ENCODE data around the gene NEDD9. TPM values are rescaled to one million over a fixed set of nuclear protein-coding genes. Genes with fewer than 3 reads are reported as not detected.

The NEDD9 gene
- total and polyA plus RNA-seq, 2 of the 13 experiments (the other 11 are each of a cell fraction or from before 2014, with no cell fraction given): 27.1 to 389 TPM

DNA sequence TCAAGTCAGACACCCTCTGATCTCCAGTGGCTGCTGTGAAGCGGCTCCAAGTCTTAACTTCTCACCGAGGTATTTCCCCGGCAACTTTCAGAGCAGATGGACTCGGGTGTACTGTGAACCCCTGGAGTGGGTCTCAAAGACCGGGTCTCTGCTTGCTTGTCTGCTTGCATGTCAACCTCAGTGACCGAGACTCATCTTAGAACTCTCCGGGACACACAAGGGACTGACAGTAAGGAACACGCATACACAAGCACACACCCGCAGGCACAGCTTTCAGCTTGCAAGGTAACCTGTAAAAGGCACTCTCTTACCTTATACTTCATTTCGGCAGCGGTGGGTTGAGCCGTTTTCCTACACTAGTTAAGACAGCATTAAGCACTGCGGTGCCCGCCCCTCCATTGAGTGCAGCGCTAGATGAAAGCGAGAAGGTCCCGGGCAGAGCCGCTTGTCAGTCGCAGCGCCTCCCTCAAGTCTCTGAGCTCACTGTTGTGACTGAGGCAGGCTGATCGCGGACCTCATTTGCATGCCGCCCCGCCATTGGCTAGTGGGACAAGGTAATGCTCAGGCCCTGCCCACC is at the start of gene NEDD9 (continued):
- TF ChIP-seq ZNF816 (CRISPR knock-in tag; IDR thresholded peaks at IDR 0.05; ENCODE audit: borderline replicate concordance): peak; percentile 74
- peak; percentile 64; the same call in 1 of the 2 replicates for TF ChIP-seq HNRNPL (IDR thresholded peaks at IDR 0.05; ENCODE audit: low read depth, low read length)
- peak; percentile 85 for TF ChIP-seq ETV6 (CRISPR knock-in tag; conservative IDR thresholded peaks at IDR 0.05)
- TF ChIP-seq ASH2L (IDR thresholded peaks at IDR 0.05; ENCODE audit: insufficient read length, low read depth, low read length): peak; percentile 59
- TF ChIP-seq NFIC (IDR thresholded peaks at IDR 0.05; ENCODE audit: low read length): no peak; the same call in 1 of the 2 replicates
- TF ChIP-seq, protein P1, sequence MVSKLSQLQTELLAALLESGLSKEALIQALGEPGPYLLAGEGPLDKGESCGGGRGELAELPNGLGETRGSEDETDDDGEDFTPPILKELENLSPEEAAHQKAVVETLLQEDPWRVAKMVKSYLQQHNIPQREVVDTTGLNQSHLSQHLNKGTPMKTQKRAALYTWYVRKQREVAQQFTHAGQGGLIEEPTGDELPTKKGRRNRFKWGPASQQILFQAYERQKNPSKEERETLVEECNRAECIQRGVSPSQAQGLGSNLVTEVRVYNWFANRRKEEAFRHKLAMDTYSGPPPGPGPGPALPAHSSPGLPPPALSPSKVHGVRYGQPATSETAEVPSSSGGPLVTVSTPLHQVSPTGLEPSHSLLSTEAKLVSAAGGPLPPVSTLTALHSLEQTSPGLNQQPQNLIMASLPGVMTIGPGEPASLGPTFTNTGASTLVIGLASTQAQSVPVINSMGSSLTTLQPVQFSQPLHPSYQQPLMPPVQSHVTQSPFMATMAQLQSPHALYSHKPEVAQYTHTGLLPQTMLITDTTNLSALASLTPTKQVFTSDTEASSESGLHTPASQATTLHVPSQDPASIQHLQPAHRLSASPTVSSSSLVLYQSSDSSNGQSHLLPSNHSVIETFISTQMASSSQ (IDR thresholded peaks at IDR 0.05; ENCODE audit: low read depth): 0 out of 2 replicates have a peak, but pooled peaks have one; percentile 12
- TF ChIP-seq, protein P1 (CRISPR knock-in tag; IDR thresholded peaks at IDR 0.05; ENCODE audit: borderline replicate concordance): peak; percentile 45; the same call in 1 of the 2 replicates
- TF ChIP-seq MIER3 (CRISPR knock-in tag; IDR thresholded peaks at IDR 0.05; ENCODE audit: borderline replicate concordance): peak; percentile 78
- TF ChIP-seq SOX13 (IDR thresholded peaks at IDR 0.05): 0 out of 2 replicates have a peak, but pooled peaks have one; percentile 23
- TF ChIP-seq SOX13 (CRISPR knock-in tag; conservative IDR thresholded peaks at IDR 0.05 in 1 of 2, IDR thresholded peaks at IDR 0.05 in 1 of 2): peak in 1 of 2 experiments; percentile 54; a peak in 1 of 4 replicates
- peak; percentile 70; the same call in 1 of the 2 replicates for TF ChIP-seq KLF6 (CRISPR knock-in tag; IDR thresholded peaks at IDR 0.05)
- TF ChIP-seq SMAD3 (CRISPR knock-in tag; IDR thresholded peaks at IDR 0.05): peak; percentile 77; the same call in 1 of the 2 replicates
- no peak for TF ChIP-seq KDM1A (CRISPR knock-in tag; IDR thresholded peaks at IDR 0.05)
- no peak for TF ChIP-seq ZNF777 (CRISPR knock-in tag; IDR thresholded peaks at IDR 0.05)
- 0 out of 2 replicates have a peak, but pooled peaks have one; percentile 12 for TF ChIP-seq BRCA1 (CRISPR knock-in tag; IDR thresholded peaks at IDR 0.05)
- no peak for TF ChIP-seq ZNF468 (CRISPR knock-in tag; IDR thresholded peaks at IDR 0.05)
- TF ChIP-seq CCAR2 (optimal IDR thresholded peaks at IDR 0.05; ENCODE audit: low read depth, low read length): no peak
- no peak for TF ChIP-seq ZSCAN25 (CRISPR knock-in tag; IDR thresholded peaks at IDR 0.05)
- TF ChIP-seq, protein P2, sequence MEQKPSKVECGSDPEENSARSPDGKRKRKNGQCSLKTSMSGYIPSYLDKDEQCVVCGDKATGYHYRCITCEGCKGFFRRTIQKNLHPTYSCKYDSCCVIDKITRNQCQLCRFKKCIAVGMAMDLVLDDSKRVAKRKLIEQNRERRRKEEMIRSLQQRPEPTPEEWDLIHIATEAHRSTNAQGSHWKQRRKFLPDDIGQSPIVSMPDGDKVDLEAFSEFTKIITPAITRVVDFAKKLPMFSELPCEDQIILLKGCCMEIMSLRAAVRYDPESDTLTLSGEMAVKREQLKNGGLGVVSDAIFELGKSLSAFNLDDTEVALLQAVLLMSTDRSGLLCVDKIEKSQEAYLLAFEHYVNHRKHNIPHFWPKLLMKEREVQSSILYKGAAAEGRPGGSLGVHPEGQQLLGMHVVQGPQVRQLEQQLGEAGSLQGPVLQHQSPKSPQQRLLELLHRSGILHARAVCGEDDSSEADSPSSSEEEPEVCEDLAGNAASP (CRISPR knock-in tag; IDR thresholded peaks at IDR 0.05; ENCODE audit: borderline replicate concordance): peak; percentile 11; the same call in 1 of the 2 replicates
- TF ChIP-seq, protein P3, sequence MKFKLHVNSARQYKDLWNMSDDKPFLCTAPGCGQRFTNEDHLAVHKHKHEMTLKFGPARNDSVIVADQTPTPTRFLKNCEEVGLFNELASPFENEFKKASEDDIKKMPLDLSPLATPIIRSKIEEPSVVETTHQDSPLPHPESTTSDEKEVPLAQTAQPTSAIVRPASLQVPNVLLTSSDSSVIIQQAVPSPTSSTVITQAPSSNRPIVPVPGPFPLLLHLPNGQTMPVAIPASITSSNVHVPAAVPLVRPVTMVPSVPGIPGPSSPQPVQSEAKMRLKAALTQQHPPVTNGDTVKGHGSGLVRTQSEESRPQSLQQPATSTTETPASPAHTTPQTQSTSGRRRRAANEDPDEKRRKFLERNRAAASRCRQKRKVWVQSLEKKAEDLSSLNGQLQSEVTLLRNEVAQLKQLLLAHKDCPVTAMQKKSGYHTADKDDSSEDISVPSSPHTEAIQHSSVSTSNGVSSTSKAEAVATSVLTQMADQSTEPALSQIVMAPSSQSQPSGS (CRISPR knock-in tag; IDR thresholded peaks at IDR 0.05): peak; percentile 77; the same call in 1 of the 2 replicates
- TF ChIP-seq ZFP37 (CRISPR knock-in tag; IDR thresholded peaks at IDR 0.05; ENCODE audit: borderline replicate concordance): 0 out of 2 replicates have a peak, but pooled peaks have one; percentile 17
- TF ChIP-seq TCF7L2 (IDR thresholded peaks at IDR 0.05; ENCODE audit: low read depth, low read length): no peak
- TF ChIP-seq, protein P4, sequence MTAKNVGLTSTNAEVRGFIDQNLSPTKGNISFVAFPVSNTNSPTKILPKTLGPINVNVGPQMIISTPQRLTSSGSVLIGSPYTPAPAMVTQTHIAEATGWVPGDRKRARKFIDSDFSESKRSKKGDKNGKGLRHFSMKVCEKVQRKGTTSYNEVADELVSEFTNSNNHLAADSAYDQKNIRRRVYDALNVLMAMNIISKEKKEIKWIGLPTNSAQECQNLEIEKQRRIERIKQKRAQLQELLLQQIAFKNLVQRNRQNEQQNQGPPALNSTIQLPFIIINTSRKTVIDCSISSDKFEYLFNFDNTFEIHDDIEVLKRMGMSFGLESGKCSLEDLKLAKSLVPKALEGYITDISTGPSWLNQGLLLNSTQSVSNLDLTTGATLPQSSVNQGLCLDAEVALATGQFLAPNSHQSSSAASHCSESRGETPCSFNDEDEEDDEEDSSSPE (CRISPR knock-in tag; IDR thresholded peaks at IDR 0.05): no peak; the same call in 1 of the 2 replicates

Measured in HepG2 (cell line).